IMR-90 (cell line): ENCODE measurements around the gene CARMIL1. TPM values are rescaled to one million over a fixed set of nuclear protein-coding genes. Genes with fewer than 3 reads are reported as not detected.

Experiments
- ATAC-seq: fragments of 200-7000 bp; cut with Tn5 transposase; 2 replicates; pipeline ENCODE4 v1.9.1; 2020; ENCODE audit warnings: low read depth, mild to moderate bottlenecking, moderate library complexity
- BruUV-seq: library from RNA; stranded (reverse); fragments of 400-500 nt; replicated peaks from 2 replicates; lab custom pipeline; 2021; lab: Mats Ljungman, UMichigan
- CTCF ChIA-PET: fragments of 300-600 bp; formaldehyde crosslinking; extraction: SDS; loops from one replicate; lab custom pipeline; 2021; ENCODE audit warnings: antibody characterized with exemption; lab: Yijun Ruan, JAX
- POLR2A ChIA-PET: fragments of 300-600 bp; sonication (Branson Sonifier 250); formaldehyde crosslinking; loops from one replicate; lab custom pipeline; 2022; ENCODE audit warnings: antibody characterized with exemption; ENCODE audit not compliant: unreplicated experiment; lab: Charles Lee
- DNase-seq: peaks from one replicate; pipeline ENCODE4 v3.0.0; 2013
- H2AFZ ChIP-seq: replicated peaks from 2 replicates; pipeline ENCODE3; 2013; ENCODE audit warnings: low read length, mild to moderate bottlenecking; ENCODE audit not compliant: poor library complexity
- H2AK5ac ChIP-seq: 2 replicates; pipeline ENCODE4 v1.6.1; 2013; ENCODE audit warnings: low read depth, low read length, inconsistent platforms
- H2AK9ac ChIP-seq: replicated peaks from 2 replicates; pipeline ENCODE3; 2013; ENCODE audit warnings: mild to moderate bottlenecking, low read depth, low read length, moderate library complexity; ENCODE audit not compliant: poor library complexity
- H2BK120ac ChIP-seq: 2 replicates; pipeline ENCODE4 v1.6.1; 2013; ENCODE audit warnings: low read depth, low read length, inconsistent platforms
- H2BK15ac ChIP-seq: 3 replicates; pipeline ENCODE4 v1.6.1; 2013; ENCODE audit warnings: low read depth, low read length, inconsistent platforms
- H2BK20ac ChIP-seq: 2 replicates; pipeline ENCODE4 v1.6.1; 2013; ENCODE audit warnings: low read depth, mild to moderate bottlenecking, inconsistent platforms, low read length, moderate library complexity
- H2BK5ac ChIP-seq: 2 replicates; pipeline ENCODE4 v1.6.1; 2013; ENCODE audit warnings: mild to moderate bottlenecking, low read depth, low read length, inconsistent platforms; ENCODE audit not compliant: poor library complexity, severe bottlenecking
- H3K14ac ChIP-seq: replicated peaks from 2 replicates; pipeline ENCODE4 v1.6.1; 2013; ENCODE audit warnings: low read depth, low read length, inconsistent platforms
- H3K18ac ChIP-seq: 2 replicates; pipeline ENCODE4 v1.6.1; 2013; ENCODE audit warnings: low read depth, low read length, control low read depth
- H3K23ac ChIP-seq: 2 replicates; pipeline ENCODE4 v1.6.1; 2013; ENCODE audit warnings: low read depth, low read length, inconsistent platforms
- H3K27ac ChIP-seq: 2 replicates; pipeline ENCODE4 v1.5.1; 2013; ENCODE audit warnings: mild to moderate bottlenecking, control low read depth, low read length; ENCODE audit not compliant: insufficient read depth
- H3K27me3 ChIP-seq: 2 replicates; pipeline ENCODE4 v1.6.1; 2013; ENCODE audit warnings: low read length; ENCODE audit not compliant: control insufficient read depth, insufficient read depth
- H3K36me3 ChIP-seq: 2 replicates; pipeline ENCODE4 v1.6.1; 2013; ENCODE audit warnings: low read length, mixed read lengths; ENCODE audit not compliant: control insufficient read depth, insufficient read depth
- H3K4ac ChIP-seq: 2 replicates; pipeline ENCODE4 v1.6.1; 2013; ENCODE audit warnings: low read depth, low read length, inconsistent platforms
- H3K4me1 ChIP-seq: 2 replicates; pipeline ENCODE4 v1.6.1; 2013; ENCODE audit warnings: low read length, mixed read lengths; ENCODE audit not compliant: control insufficient read depth, insufficient read depth
- H3K4me2 ChIP-seq: 2 replicates; pipeline ENCODE4 v1.6.1; 2013; ENCODE audit warnings: low read depth, mild to moderate bottlenecking, control low read depth, low read length, moderate library complexity
- H3K4me3 ChIP-seq: 2 replicates; pipeline ENCODE4 v1.5.1; 2013; ENCODE audit warnings: low read depth, mild to moderate bottlenecking, control low read depth, low read length, moderate library complexity; ENCODE audit not compliant: insufficient read depth
- H3K56ac ChIP-seq: 2 replicates; pipeline ENCODE4 v1.6.1; 2013; ENCODE audit warnings: low read length, inconsistent platforms; ENCODE audit not compliant: insufficient read depth; ENCODE audit errors: extremely low read depth
- H3K79me1 ChIP-seq, 2 experiments: 2 replicates each; pipeline ENCODE4 v1.6.1; 2013; ENCODE audit warnings: low read length in 2 of 2, inconsistent platforms in 1 of 2, low read depth in 1 of 2
- H3K9ac ChIP-seq: 2 replicates; pipeline ENCODE4 v1.6.1; 2013; ENCODE audit warnings: low read depth, low read length, control low read depth
- H3K9me1 ChIP-seq: 2 replicates; pipeline ENCODE4 v1.6.1; 2013; ENCODE audit warnings: low read length, inconsistent platforms; ENCODE audit not compliant: insufficient read depth
- H3K9me3 ChIP-seq: 2 replicates; pipeline ENCODE4 v1.6.1; 2013; ENCODE audit warnings: low read length; ENCODE audit not compliant: control insufficient read depth, insufficient read depth
- H4K20me1 ChIP-seq: 2 replicates; pipeline ENCODE4 v1.6.1; 2013; ENCODE audit warnings: low read length, inconsistent platforms; ENCODE audit not compliant: insufficient read depth
- H4K5ac ChIP-seq: 2 replicates; pipeline ENCODE4 v1.6.1; 2013; ENCODE audit warnings: mild to moderate bottlenecking, low read depth, low read length, control low read depth
- H4K8ac ChIP-seq, 2 experiments: 2 replicates each; pipeline ENCODE4 v1.6.1; 2013; ENCODE audit warnings: low read depth in 2 of 2, low read length in 2 of 2, control low read depth in 1 of 2, inconsistent platforms in 1 of 2
- H4K91ac ChIP-seq: 2 replicates; pipeline ENCODE4 v1.6.1; 2013; ENCODE audit warnings: low read depth, low read length, inconsistent platforms; ENCODE audit not compliant: insufficient read depth
- BHLHE40 ChIP-seq: fragments of 150-350 bp; IDR thresholded peaks from 2 replicates; pipeline ENCODE4 v1.6.1; 2016; ENCODE audit warnings: mild to moderate bottlenecking, low read depth, low read length
- CHD1 ChIP-seq: IDR thresholded peaks from 2 replicates; pipeline ENCODE4 v1.6.1; 2012; ENCODE audit warnings: low read depth, low read length, improper control_type of control experiment
- CTCF ChIP-seq: conservative IDR thresholded peaks from 2 replicates; pipeline ENCODE4 v1.5.1; 2012; ENCODE audit warnings: mild to moderate bottlenecking, low read depth, low read length, improper control_type of control experiment
- ELK1 ChIP-seq: fragments of 150-350 bp; IDR thresholded peaks from 2 replicates; pipeline ENCODE4 v1.6.1; 2016; ENCODE audit warnings: low read depth, mild to moderate bottlenecking, low read length, moderate library complexity, borderline replicate concordance
- MAZ ChIP-seq: IDR thresholded peaks from 2 replicates; pipeline ENCODE4 v1.6.1; 2012; ENCODE audit warnings: low read depth, mild to moderate bottlenecking, low read length, improper control_type of control experiment, moderate library complexity, borderline replicate concordance
- MXI1 ChIP-seq: IDR thresholded peaks from 2 replicates; pipeline ENCODE4 v1.6.1; 2012; ENCODE audit warnings: low read depth, mild to moderate bottlenecking, low read length, moderate library complexity, borderline replicate concordance
- RAD21 ChIP-seq: IDR thresholded peaks from 2 replicates; pipeline ENCODE4 v1.6.1; 2012; ENCODE audit warnings: low read length, improper control_type of control experiment
- RFX5 ChIP-seq: IDR thresholded peaks from 2 replicates; pipeline ENCODE4 v1.8.0; 2012; ENCODE audit warnings: low read depth, mild to moderate bottlenecking, low read length, moderate library complexity
- SMC3 ChIP-seq: fragments of 150-350 bp; IDR thresholded peaks from 2 replicates; pipeline ENCODE4 v1.6.1; 2016; ENCODE audit warnings: low read depth, mild to moderate bottlenecking, antibody characterized with exemption, low read length, moderate library complexity
- USF2 ChIP-seq: fragments of 150-350 bp; IDR thresholded peaks from 2 replicates; pipeline ENCODE4 v1.6.1; 2017; ENCODE audit warnings: mild to moderate bottlenecking, antibody characterized with exemption, low read length, low read depth
- WGBS, 2 experiments: methylation state at CpG; one replicate each; pipeline versions ENCODE4 v1.1.5 to v1.1.7; 2013; ENCODE audit warnings: missing lambda C conversion rate in 2 of 2; ENCODE audit not compliant: insufficient read length in 1 of 2; ENCODE audit errors: extremely low coverage in 2 of 2; 5-methylcytosine and 5-hydroxymethylcytosine counted together
- dilution Hi-C: fragments of 300-500 bp; cut with HindIII; formaldehyde crosslinking; loops from one replicate; pipeline ENCODE4 v1.14.3; 2018; ENCODE audit warnings: low sequenced_read_pairs; ENCODE audit not compliant: unreplicated experiment
- in situ Hi-C: fragments of 300-500 bp; cut with MboI; formaldehyde crosslinking; loops from 3 replicates; pipeline ENCODE4 v1.14.3; 2019; ENCODE audit warnings: low sequenced_read_pairs, inconsistent platforms, mixed read lengths
- intact Hi-C: fragments of 100-400 bp; cut with micrococcal nuclease; formaldehyde crosslinking; loops from 2 replicates; pipeline ENCODE4 v1.10.0; 2022
- polyA plus RNA-seq, 3 experiments: library from polyadenylated mRNA; depleted of rRNA; stranded (reverse); fragments of >200 nt; gene quantifications; 2 replicates each; pipeline ENCODE4 v1.2.3, GENCODE V29; 2012; ENCODE audit warnings: low replicate concordance in 1 of 3
- total RNA-seq: library from RNA; depleted of rRNA; stranded (reverse); fragments of >200 nt; gene quantifications from 2 replicates; pipeline ENCODE4 v1.2.3, GENCODE V29; 2012

Gene CARMIL1
- total and polyA plus RNA-seq, 2 of the 4 experiments (the other 2 are of a cell fraction) = 1.3 to 2.9 TPM

GRCh38 chr6:25326960-25327359 is 47.8 kb downstream of the CARMIL1 start:
- Histone ChIP-seq H3K27me3 (no peaks in the 10 kb centered on the region; the same call in 1 of the 2 replicates), H3K14ac (no peak overlapping the region), H2BK20ac (no peak overlapping the region), H4K8ac (no peak overlapping the region), H3K79me1 (peaks cover 0 to 3% of the 10 kb centered on the region in 2 experiments; a peak in 1 of 4 replicates), H3K23ac (no peak overlapping the region), H3K9me1 (peaks cover 3% of the 10 kb centered on the region; the same call in 1 of the 2 replicates), H2AK9ac (no peak overlapping the region), H3K18ac (no peak overlapping the region), H4K20me1 (no peaks in the 10 kb centered on the region; the same call in 1 of the 2 replicates), H4K91ac (no peak overlapping the region), H2BK120ac (no peak overlapping the region), H3K4me3 (no peak overlapping the region), H3K4ac (no peak overlapping the region), H3K4me2 (no peak overlapping the region), H2AFZ (no peak overlapping the region), H2AK5ac (no peak overlapping the region), H3K9me3 (no peaks in the 10 kb centered on the region), H3K56ac (no peak overlapping the region), H3K36me3 (no peaks in the 10 kb centered on the region), H3K4me1 (peaks cover 4% of the 10 kb centered on the region; the same call in 1 of the 2 replicates), H3K9ac (no peak overlapping the region), H3K27ac (no peak overlapping the region), H2BK5ac (no peak overlapping the region), H2BK15ac (no peak overlapping the region), H4K5ac (no peak overlapping the region)
- POLR2A ChIA-PET = no interaction called here
- in situ Hi-C loops (no loop called here), dilution Hi-C loops (no loop called here), intact Hi-C loops (no loop called here)
- BruUV-seq = no TSS peak
- DNase-seq (no peak), ATAC-seq (no peak)
- no peak for TF ChIP-seq MXI1
- no peak for TF ChIP-seq BHLHE40
- TF ChIP-seq SMC3 = no peak
- no peak for TF ChIP-seq MAZ
- no peak for TF ChIP-seq RFX5
- TF ChIP-seq RAD21 = no peak
- TF ChIP-seq CHD1 = no peak
- TF ChIP-seq ELK1 = no peak
- TF ChIP-seq CTCF = no peak
- TF ChIP-seq USF2 = no peak
- CTCF ChIA-PET = interaction anchor here (1.1 kb wide), 1 partner anchor 61 kb away, joined by 3 read pairs; no protein-coding TSS in a partner anchor
- 70% methylated on average over 4 of the region's 4 CpGs; no CpG with 5 or more reads in 1 of the 2 experiments for WGBS, 2 experiments
